OCI-LY3 (cell line): ENCODE measurements around the gene FIGLA.

Experiments
- CTCF ChIP-seq: fragments of 200-600, 300-600 bp; sonication (generic); IDR thresholded peaks from 2 replicates; pipeline ENCODE4 v1.5.1; 2014; ENCODE audit warnings: antibody characterized with exemption, low read length, low read depth
- EZH2phosphoT487 ChIP-seq: fragments of 200-600 bp; shearing (Covaris generic); IDR thresholded peaks from 2 replicates; pipeline ENCODE4 v1.6.1; 2018; ENCODE audit warnings: antibody characterized with exemption, mixed run types, low read depth

GRCh38 chr2:70827388-70827787 is 36.9 kb upstream of the FIGLA start:
- TF ChIP-seq CTCF: no peak
- TF ChIP-seq EZH2phosphoT487: no peak
